SJCRH30 (cell line): ENCODE measurements around the gene PPM1M. TPM values are rescaled to one million over a fixed set of nuclear protein-coding genes. Genes with fewer than 3 reads are reported as not detected.
A peak's percentile ranks its signal among the peaks of the same experiment; 100 is the strongest.

Experiments used
- DNase-seq, 2 experiments: peaks; one replicate each; pipeline ENCODE4 v3.0.0-alpha.2; 2015 to 2020
- H3K27ac ChIP-seq: fragments of 250-450 bp; sonication (Bioruptor Pico); 2 replicates; pipeline ENCODE4 v1.5.1; 2020; ENCODE audit warnings: mild to moderate bottlenecking, moderate library complexity
- H3K27me3 ChIP-seq: fragments of 250-450 bp; sonication (Bioruptor Pico); 2 replicates; pipeline ENCODE4 v1.5.1; 2020; ENCODE audit warnings: mild to moderate bottlenecking, moderate library complexity
- H3K36me3 ChIP-seq: fragments of 250-450 bp; sonication (Bioruptor Pico); 2 replicates; pipeline ENCODE4 v1.5.1; 2020; ENCODE audit warnings: mild to moderate bottlenecking, moderate library complexity
- H3K4me1 ChIP-seq: fragments of 250-450 bp; sonication (Bioruptor Pico); 2 replicates; pipeline ENCODE4 v1.5.1; 2020; ENCODE audit warnings: mild to moderate bottlenecking, moderate library complexity
- H3K4me3 ChIP-seq: fragments of 250-450 bp; sonication (Bioruptor Pico); 2 replicates; pipeline ENCODE4 v1.5.1; 2020; ENCODE audit warnings: mild to moderate bottlenecking, moderate library complexity
- H3K9me3 ChIP-seq: fragments of 250-450 bp; sonication (Bioruptor Pico); replicated peaks from 2 replicates; pipeline ENCODE4 v1.5.1; 2020; ENCODE audit warnings: mild to moderate bottlenecking, moderate library complexity
- total RNA-seq: library from RNA; depleted of rRNA; stranded (reverse); fragments of >200 nt; shearing (Covaris generic); gene quantifications from 2 replicates; pipeline ENCODE4 v1.2.3, GENCODE V29; 2014

Gene PPM1M
- total RNA-seq, 1 experiment from 2014 or later = 7.6 TPM

GRCh38 chr3:52210037-52210436 lies 35.5 kb upstream of the PPM1M start:
- no peaks in the 10 kb centered on the region for H3K9me3 ChIP-seq
- H3K4me1 ChIP-seq = no peaks in the 10 kb centered on the region
- DNase-seq = no peak
- no peak overlapping the region for H3K27ac ChIP-seq
- H3K27me3 ChIP-seq = no peaks in the 10 kb centered on the region
- H3K4me3 ChIP-seq = no peak overlapping the region
- H3K36me3 ChIP-seq = peaks cover 84% of the 10 kb centered on the region

- no peak for DNase-seq
Observed at GRCh38 chr3:52210550-52211046, 35.0 kb upstream of the PPM1M start.

GRCh38 chr3:52211268-52211891 lies 34.2 kb upstream of the PPM1M start:
- DNase-seq = no peak
- no peak overlapping the region for H3K4me3 ChIP-seq
- H3K36me3 ChIP-seq = peaks cover 75% of the 10 kb centered on the region
- peaks cover 5% of the 10 kb centered on the region for H3K4me1 ChIP-seq
- H3K9me3 ChIP-seq = no peaks in the 10 kb centered on the region
- H3K27ac ChIP-seq = no peak overlapping the region
- no peaks in the 10 kb centered on the region for H3K27me3 ChIP-seq

More at GRCh38 chr3:52210550-52211046, 35.0 kb upstream of the PPM1M start:
- Histone ChIP-seq H3K36me3 (peaks cover 81% of the 10 kb centered on the region), H3K27me3 (no peaks in the 10 kb centered on the region), H3K9me3 (no peaks in the 10 kb centered on the region), H3K4me1 (no peaks in the 10 kb centered on the region), H3K27ac (no peak overlapping the region), H3K4me3 (no peak overlapping the region)

GRCh38 chr3:52213005-52213404 lies 32.6 kb upstream of the PPM1M start:
- peaks cover 62% of the 10 kb centered on the region for H3K36me3 ChIP-seq
- peaks cover 18% of the 10 kb centered on the region for H3K4me1 ChIP-seq
- no peak overlapping the region for H3K4me3 ChIP-seq
- no peaks in the 10 kb centered on the region for H3K27me3 ChIP-seq
- DNase-seq = no peak
- H3K27ac ChIP-seq = no peak overlapping the region
- H3K9me3 ChIP-seq = no peaks in the 10 kb centered on the region

GRCh38 chr3:52213901-52214300 lies 31.7 kb upstream of the PPM1M start:
- H3K4me3 ChIP-seq = no peak overlapping the region
- DNase-seq = no peak
- H3K36me3 ChIP-seq = peaks cover 53% of the 10 kb centered on the region

GRCh38 chr3:52215351-52215750 lies 30.2 kb upstream of the PPM1M start:
- no peaks in the 10 kb centered on the region for H3K9me3 ChIP-seq
- H3K4me1 ChIP-seq = peaks cover 20% of the 10 kb centered on the region
- DNase-seq = peak in 1 of 2 experiments; percentile 2
- H3K27me3 ChIP-seq = no peaks in the 10 kb centered on the region
- no peak overlapping the region for H3K27ac ChIP-seq
- peaks cover 38% of the 10 kb centered on the region for H3K36me3 ChIP-seq
- no peak overlapping the region for H3K4me3 ChIP-seq

More at GRCh38 chr3:52213901-52214300, 31.7 kb upstream of the PPM1M start:
- Histone ChIP-seq H3K9me3 (no peaks in the 10 kb centered on the region), H3K4me1 (peaks cover 20% of the 10 kb centered on the region), H3K27ac (no peak overlapping the region), H3K27me3 (no peaks in the 10 kb centered on the region)

GRCh38 chr3:52216585-52217408 lies 28.8 kb upstream of the PPM1M start:
- no peak overlapping the region for H3K4me3 ChIP-seq
- H3K36me3 ChIP-seq = peaks cover 25% of the 10 kb centered on the region
- H3K4me1 ChIP-seq = peaks cover 20% of the 10 kb centered on the region
- no peaks in the 10 kb centered on the region for H3K9me3 ChIP-seq
- H3K27me3 ChIP-seq = no peaks in the 10 kb centered on the region
- DNase-seq = peak; percentile 90 to 94
- H3K27ac ChIP-seq = peak overlapping the region; percentile 44

- DNase-seq = no peak
- Histone ChIP-seq H3K4me3 (no peak overlapping the region), H3K4me1 (peaks cover 20% of the 10 kb centered on the region), H3K36me3 (peaks cover 22% of the 10 kb centered on the region), H3K27me3 (no peaks in the 10 kb centered on the region), H3K27ac (peak overlapping the region; percentile 44), H3K9me3 (no peaks in the 10 kb centered on the region)
Observed at GRCh38 chr3:52217409-52217805, 28.2 kb upstream of the PPM1M start.

GRCh38 chr3:52218026-52218425 lies 27.5 kb upstream of the PPM1M start:
- H3K27ac ChIP-seq = no peak overlapping the region
- H3K27me3 ChIP-seq = no peaks in the 10 kb centered on the region
- H3K9me3 ChIP-seq = no peaks in the 10 kb centered on the region
- H3K4me3 ChIP-seq = no peak overlapping the region
- peaks cover 21% of the 10 kb centered on the region for H3K36me3 ChIP-seq
- DNase-seq = no peak
- peaks cover 20% of the 10 kb centered on the region for H3K4me1 ChIP-seq

- Histone ChIP-seq H3K27me3 (no peaks in the 10 kb centered on the region), H3K36me3 (peaks cover 17% of the 10 kb centered on the region), H3K27ac (no peak overlapping the region), H3K4me1 (peaks cover 20% of the 10 kb centered on the region), H3K9me3 (no peaks in the 10 kb centered on the region), H3K4me3 (no peak overlapping the region)
- DNase-seq = no peak
Observed at GRCh38 chr3:52218454-52218853, 27.1 kb upstream of the PPM1M start.

- Histone ChIP-seq H3K36me3 (peaks cover 12% of the 10 kb centered on the region), H3K27me3 (no peaks in the 10 kb centered on the region), H3K27ac (no peak overlapping the region), H3K9me3 (no peaks in the 10 kb centered on the region), H3K4me1 (peaks cover 20% of the 10 kb centered on the region), H3K4me3 (no peak overlapping the region)
- no peak for DNase-seq
Observed at GRCh38 chr3:52218937-52219650, 26.5 kb upstream of the PPM1M start.

GRCh38 chr3:52220380-52221026 lies 25.1 kb upstream of the PPM1M start:
- Histone ChIP-seq H3K9me3 (no peaks in the 10 kb centered on the region), H3K4me1 (peaks cover 21% of the 10 kb centered on the region), H3K27ac (no peak overlapping the region), H3K36me3 (no peaks in the 10 kb centered on the region), H3K27me3 (no peaks in the 10 kb centered on the region), H3K4me3 (no peak overlapping the region)
- DNase-seq = peak; percentile 82 to 90

- peaks cover 21% of the 10 kb centered on the region for H3K4me1 ChIP-seq
- no peaks in the 10 kb centered on the region for H3K36me3 ChIP-seq
- DNase-seq = no peak
- H3K27me3 ChIP-seq = no peaks in the 10 kb centered on the region
- no peak overlapping the region for H3K4me3 ChIP-seq
- H3K9me3 ChIP-seq = no peaks in the 10 kb centered on the region
- H3K27ac ChIP-seq = no peak overlapping the region
Observed at GRCh38 chr3:52221141-52221562, 24.4 kb upstream of the PPM1M start.

- Histone ChIP-seq H3K27me3 (no peaks in the 10 kb centered on the region), H3K36me3 (no peaks in the 10 kb centered on the region), H3K9me3 (no peaks in the 10 kb centered on the region), H3K27ac (no peak overlapping the region), H3K4me1 (peaks cover 15% of the 10 kb centered on the region), H3K4me3 (no peak overlapping the region)
- DNase-seq = no peak
Observed at GRCh38 chr3:52221563-52222318, 23.8 kb upstream of the PPM1M start.
